Adrenal gland (tissue), 5 donors: ENCODE data around the gene SPTB.

Source experiments
- POLR2A ChIP-seq, 2 donors: fragments of 450-650 bp; IDR thresholded peaks; one replicate each; pipeline ENCODE4 v1.6.1; 2017; ENCODE audit warnings: antibody characterized with exemption in 2 of 2, mild to moderate bottlenecking in 2 of 2, moderate library complexity in 1 of 2
- TF ChIP-seq, protein P1 (sequence below), 6 experiments: fragments of 450-650 bp in 4 of 6; fragments of 200-600 bp in 2 of 6; sonication (generic) in 1 of 6; IDR thresholded peaks; 1 replicate in 5 of 6; 2 replicates in 1 of 6; pipeline versions ENCODE4 v1.5.1 to v1.8.0; 2016 to 2021; ENCODE audit warnings: antibody characterized with exemption in 6 of 6, mild to moderate bottlenecking in 2 of 6, moderate library complexity in 1 of 6
- donor health status: DM: no; HTN: no; CAD: no.

- no peak for TF ChIP-seq POLR2A (IDR thresholded peaks at IDR 0.05)
- TF ChIP-seq, protein P1, sequence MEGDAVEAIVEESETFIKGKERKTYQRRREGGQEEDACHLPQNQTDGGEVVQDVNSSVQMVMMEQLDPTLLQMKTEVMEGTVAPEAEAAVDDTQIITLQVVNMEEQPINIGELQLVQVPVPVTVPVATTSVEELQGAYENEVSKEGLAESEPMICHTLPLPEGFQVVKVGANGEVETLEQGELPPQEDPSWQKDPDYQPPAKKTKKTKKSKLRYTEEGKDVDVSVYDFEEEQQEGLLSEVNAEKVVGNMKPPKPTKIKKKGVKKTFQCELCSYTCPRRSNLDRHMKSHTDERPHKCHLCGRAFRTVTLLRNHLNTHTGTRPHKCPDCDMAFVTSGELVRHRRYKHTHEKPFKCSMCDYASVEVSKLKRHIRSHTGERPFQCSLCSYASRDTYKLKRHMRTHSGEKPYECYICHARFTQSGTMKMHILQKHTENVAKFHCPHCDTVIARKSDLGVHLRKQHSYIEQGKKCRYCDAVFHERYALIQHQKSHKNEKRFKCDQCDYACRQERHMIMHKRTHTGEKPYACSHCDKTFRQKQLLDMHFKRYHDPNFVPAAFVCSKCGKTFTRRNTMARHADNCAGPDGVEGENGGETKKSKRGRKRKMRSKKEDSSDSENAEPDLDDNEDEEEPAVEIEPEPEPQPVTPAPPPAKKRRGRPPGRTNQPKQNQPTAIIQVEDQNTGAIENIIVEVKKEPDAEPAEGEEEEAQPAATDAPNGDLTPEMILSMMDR (IDR thresholded peaks at IDR 0.05): no peak
These were observed 48.7 kb downstream of the SPTB start for GRCh38 chr14:64830961-64831360.
